ENCODE measurements around the gene ZNF225.

GRCh38 chr19:44163789-44164188 is 50.6 kb downstream of the ZNF225 start:
- TF ChIP-seq ZNF366 (tag by site-specific recombination; conservative IDR thresholded peaks at IDR 0.05): no peak
- TF ChIP-seq CTCF (tag by site-specific recombination; IDR thresholded peaks at IDR 0.05): no peak
- TF ChIP-seq ZNF138 (tag by site-specific recombination; IDR thresholded peaks at IDR 0.05; ENCODE audit: borderline replicate concordance): no peak
- no peak for TF ChIP-seq ZNF169 (tag by site-specific recombination; IDR thresholded peaks at IDR 0.05)
- no peak for TF ChIP-seq REST (tag by site-specific recombination; IDR thresholded peaks at IDR 0.05)
- no peak for TF ChIP-seq ZNF148 (tag by site-specific recombination; IDR thresholded peaks at IDR 0.05; ENCODE audit: borderline replicate concordance)
- no peak for TF ChIP-seq ZNF37A (tag by site-specific recombination; IDR thresholded peaks at IDR 0.05)
- no peak for TF ChIP-seq ZNF426 (tag by site-specific recombination; IDR thresholded peaks at IDR 0.05)
- no peak for TF ChIP-seq KLF9 (tag by site-specific recombination; IDR thresholded peaks at IDR 0.05; ENCODE audit: low read depth)
- TF ChIP-seq ZNF341 (tag by site-specific recombination; IDR thresholded peaks at IDR 0.05; ENCODE audit: low read depth): no peak
- TF ChIP-seq ZNF513 (tag by site-specific recombination; IDR thresholded peaks at IDR 0.05): no peak
- TF ChIP-seq SP2 (tag by site-specific recombination; IDR thresholded peaks at IDR 0.05): no peak
- no peak for TF ChIP-seq ZNF266 (tag by site-specific recombination; IDR thresholded peaks at IDR 0.05; ENCODE audit: low read depth)
- no peak for TF ChIP-seq ZNF394 (tag by site-specific recombination; IDR thresholded peaks at IDR 0.05; ENCODE audit: borderline replicate concordance)

Data from HEK293 (cell line).